OCI-LY3 (cell line): ENCODE results near the gene KCNC3.

Experiments used
- H2AFZ ChIP-seq: fragments of 200-600, 300-600 bp; shearing (Covaris generic); 2 replicates; pipeline ENCODE4 v1.6.0; 2014; ENCODE audit warnings: antibody characterized with exemption, low read depth, low read length
- H3K27ac ChIP-seq: fragments of 200-600, 300-600 bp; sonication (generic); 2 replicates; pipeline ENCODE4 v1.5.1; 2014; ENCODE audit warnings: mild to moderate bottlenecking, low read length, moderate library complexity, mixed read lengths
- H3K27me3 ChIP-seq: fragments of 200-600, 300-600 bp; sonication (generic); 2 replicates; pipeline ENCODE4 v1.6.1; 2014; ENCODE audit warnings: low read depth, low read length, mixed read lengths
- H3K36me3 ChIP-seq: fragments of 200-600, 300-600 bp; sonication (generic); replicated peaks from 2 replicates; pipeline ENCODE3; 2014; ENCODE audit warnings: low read depth, low read length, mixed read lengths
- H3K4me1 ChIP-seq: fragments of 300-600, 200-600 bp; sonication (generic); 2 replicates; pipeline ENCODE4 v1.6.1; 2014; ENCODE audit warnings: low read length, mixed read lengths
- H3K4me2 ChIP-seq: fragments of 200-600, 300-600 bp; sonication (generic); 2 replicates; pipeline ENCODE4 v1.6.1; 2014; ENCODE audit warnings: low read length, mixed read lengths
- H3K4me3 ChIP-seq: fragments of 300-600, 200-600 bp; sonication (generic); 2 replicates; pipeline ENCODE4 v1.5.1; 2014; ENCODE audit warnings: antibody characterized with exemption, mild to moderate bottlenecking, low read length, moderate library complexity
- H3K79me2 ChIP-seq: fragments of 300-600, 200-600 bp; shearing (Covaris generic); 2 replicates; pipeline ENCODE4 v1.6.1; 2014; ENCODE audit warnings: mild to moderate bottlenecking, low read length, mixed read lengths
- H3K9ac ChIP-seq: fragments of 300-600, 200-600 bp; shearing (Covaris generic); 2 replicates; pipeline ENCODE4 v1.6.0; 2014; ENCODE audit warnings: mild to moderate bottlenecking, low read length, moderate library complexity
- H3K9me3 ChIP-seq: fragments of 200-600, 300-600 bp; shearing (Covaris generic); 2 replicates; pipeline ENCODE4 v1.6.1; 2014; ENCODE audit warnings: low read length, mixed read lengths; ENCODE audit not compliant: insufficient read depth
- H4K20me1 ChIP-seq: fragments of 200-600, 300-600 bp; sonication (generic); 2 replicates; pipeline ENCODE4 v1.6.1; 2016; ENCODE audit warnings: low read length, mixed read lengths; ENCODE audit not compliant: insufficient read depth
- CTCF ChIP-seq: fragments of 200-600, 300-600 bp; sonication (generic); IDR thresholded peaks from 2 replicates; pipeline ENCODE4 v1.5.1; 2014; ENCODE audit warnings: antibody characterized with exemption, low read length, low read depth
- EZH2phosphoT487 ChIP-seq: fragments of 200-600 bp; shearing (Covaris generic); IDR thresholded peaks from 2 replicates; pipeline ENCODE4 v1.6.1; 2018; ENCODE audit warnings: antibody characterized with exemption, mixed run types, low read depth

KCNC3 gene

GRCh38 chr19:50365434-50366306 is 36.5 kb upstream of the KCNC3 start, which contains the start of gene NAPSA:
NAPSA (minus strand) TSS chr19:50365639; CDS start chr19:50365621, 18 bp downstream.
- Histone ChIP-seq H3K4me2 (peak within 1 kb of the TSS; percentile 60), H3K79me2 (no peaks in the 10 kb centered on the region; the same call in 1 of the 2 replicates), H3K36me3 (peaks cover under 1% of the 10 kb centered on the region), H3K27me3 (no peaks in the 10 kb centered on the region), H3K27ac (peak within 1 kb of the TSS; percentile 14; the same call in 1 of the 2 replicates), H3K9me3 (no peaks in the 10 kb centered on the region), H3K4me1 (peaks cover 45% of the 10 kb centered on the region), H3K9ac (peak within 1 kb of the TSS; percentile 17; the same call in 1 of the 2 replicates), H4K20me1 (no peaks in the 10 kb centered on the region), H3K4me3 (peak within 1 kb of the TSS; percentile 31; the same call in 1 of the 2 replicates), H2AFZ (0 out of 2 replicates have a peak within 1 kb of the TSS, but pooled peaks have one; percentile 29)
- no peak for TF ChIP-seq EZH2phosphoT487
- no peak for TF ChIP-seq CTCF

GRCh38 chr19:50362656-50363424 is 33.7 kb upstream of the KCNC3 start:
- Histone ChIP-seq H2AFZ (no peak overlapping the region), H3K27me3 (no peaks in the 10 kb centered on the region), H3K36me3 (peaks cover 8% of the 10 kb centered on the region), H3K9me3 (no peaks in the 10 kb centered on the region), H3K9ac (no peak overlapping the region), H3K4me3 (no peak overlapping the region), H3K79me2 (no peaks in the 10 kb centered on the region; the same call in 1 of the 2 replicates), H3K4me1 (peaks cover 65% of the 10 kb centered on the region), H3K4me2 (no peak overlapping the region), H3K27ac (no peak overlapping the region), H4K20me1 (no peaks in the 10 kb centered on the region)
- TF ChIP-seq EZH2phosphoT487 (no peak), CTCF (no peak)

- H3K9ac ChIP-seq: no peak overlapping the region
- peaks cover 59% of the 10 kb centered on the region for H3K4me1 ChIP-seq
- TF ChIP-seq EZH2phosphoT487 (no peak), CTCF (no peak)
- no peak overlapping the region for H3K27ac ChIP-seq
- H3K27me3 ChIP-seq: no peaks in the 10 kb centered on the region
- peaks cover 8% of the 10 kb centered on the region for H3K36me3 ChIP-seq
- no peak overlapping the region for H2AFZ ChIP-seq
- H3K9me3 ChIP-seq: no peaks in the 10 kb centered on the region
- no peaks in the 10 kb centered on the region for H4K20me1 ChIP-seq
- H3K79me2 ChIP-seq: no peaks in the 10 kb centered on the region; the same call in 1 of the 2 replicates
- no peak overlapping the region for H3K4me2 ChIP-seq
- H3K4me3 ChIP-seq: no peak overlapping the region
Observed at GRCh38 chr19:50362030-50362412, 32.8 kb upstream of the KCNC3 start.
